HepG2 (cell line): Measurements from ENCODE around the gene PDGFB. TPM values are rescaled to one million over a fixed set of nuclear protein-coding genes. Genes with fewer than 3 reads are reported as not detected.

Source experiments
- AKAP8 ChIP-seq: sonication (generic); formaldehyde crosslinking; IDR thresholded peaks from 2 replicates; pipeline ENCODE4 v1.5.1; 2020; ENCODE audit warnings: mild to moderate bottlenecking, missing genetic modification reagents
- CBX5 ChIP-seq: sonication (generic); formaldehyde crosslinking; IDR thresholded peaks from 2 replicates; pipeline ENCODE4 v1.4.0; 2020; ENCODE audit warnings: missing genetic modification reagents, borderline replicate concordance
- ELF3 ChIP-seq: IDR thresholded peaks from 2 replicates; pipeline ENCODE4 v1.6.1; 2016; ENCODE audit warnings: missing genetic modification reagents, missing compliant biosample characterization
- GABPB1 ChIP-seq: IDR thresholded peaks from 2 replicates; pipeline ENCODE4 v1.6.1; 2016; ENCODE audit warnings: mild to moderate bottlenecking, missing genetic modification reagents, moderate library complexity, missing compliant biosample characterization
- HDAC2 ChIP-seq: sonication (generic); formaldehyde crosslinking; IDR thresholded peaks from 2 replicates; pipeline ENCODE4 v1.4.0; 2020; ENCODE audit warnings: missing genetic modification reagents
- HOXA3 ChIP-seq: sonication (generic); formaldehyde crosslinking; IDR thresholded peaks from 2 replicates; pipeline ENCODE4 v1.5.0; 2020; ENCODE audit warnings: missing genetic modification reagents
- LCORL ChIP-seq, 2 experiments: fragments of 450-650 bp in 1 of 2; sonication (generic) in 1 of 2; formaldehyde crosslinking in 1 of 2; IDR thresholded peaks; 2 replicates each; pipeline versions ENCODE4 v1.5.0 to v1.6.1; 2017 to 2020; ENCODE audit warnings: antibody characterized with exemption in 1 of 2, missing genetic modification reagents in 1 of 2
- MEIS2 ChIP-seq: sonication (generic); formaldehyde crosslinking; IDR thresholded peaks from 2 replicates; pipeline ENCODE4 v1.9.0; 2021; ENCODE audit warnings: mild to moderate bottlenecking, missing genetic modification reagents
- POLR2A ChIP-seq, 2 experiments: IDR thresholded peaks; 2 replicates each; pipeline ENCODE4 v1.6.1; 2011; ENCODE audit warnings: low read depth in 2 of 2, low read length in 2 of 2, mild to moderate bottlenecking in 1 of 2, moderate library complexity in 1 of 2; ENCODE audit not compliant: insufficient read depth in 1 of 2
- TEAD3 ChIP-seq: optimal IDR thresholded peaks from 2 replicates; pipeline ENCODE3; 2016; ENCODE audit warnings: borderline replicate concordance
- ZNF326 ChIP-seq: sonication (generic); formaldehyde crosslinking; IDR thresholded peaks from 2 replicates; pipeline ENCODE4 v1.4.0; 2020; ENCODE audit warnings: missing genetic modification reagents, borderline replicate concordance
- ZNF430 ChIP-seq: sonication (generic); formaldehyde crosslinking; IDR thresholded peaks from 2 replicates; pipeline ENCODE4 v1.9.0; 2021; ENCODE audit warnings: mild to moderate bottlenecking, missing genetic modification reagents
- ZNF614 ChIP-seq: IDR thresholded peaks from 2 replicates; pipeline ENCODE4 v1.6.1; 2018; ENCODE audit warnings: missing biosample characterization, missing genetic modification reagents, inconsistent platforms, borderline replicate concordance
- ZNF724P ChIP-seq: sonication (generic); formaldehyde crosslinking; IDR thresholded peaks from 2 replicates; pipeline ENCODE4 v1.8.0; 2022; ENCODE audit warnings: missing genetic modification reagents, borderline replicate concordance
- polyA plus RNA-seq, 8 experiments: library from polyadenylated mRNA; depleted of rRNA in 3 of 8; stranded (reverse) in 7 of 8; unstranded in 1 of 8; fragments of >200 nt; fragmentation: Illumina TruSeq in 4 of 8; extraction: Trizol in 4 of 8; gene quantifications; 2 replicates each; pipeline versions ENCODE4 v1.2.1 to v1.2.3, GENCODE V29; 2011 to 2016; ENCODE audit warnings: low read depth in 4 of 8, missing spikeins in 1 of 8, mixed read lengths in 1 of 8; ENCODE audit not compliant: insufficient read depth in 1 of 8
- total RNA-seq, 5 experiments: library from RNA; depleted of rRNA; stranded (reverse); fragments of >200 nt; fragmentation: Illumina TruSeq; extraction: Trizol; gene quantifications; 2 replicates each; pipeline ENCODE4 v1.2.3, GENCODE V29; 2016; ENCODE audit warnings: low read depth in 1 of 5
- TF ChIP-seq, protein P1 (sequence below): sonication (generic); formaldehyde crosslinking; IDR thresholded peaks from 2 replicates; pipeline ENCODE4 v1.5.0; 2020; ENCODE audit warnings: mild to moderate bottlenecking, missing genetic modification reagents, moderate library complexity
- TF ChIP-seq, protein P2 (sequence below): IDR thresholded peaks from 2 replicates; pipeline ENCODE4 v1.6.1; 2012; ENCODE audit warnings: inconsistent platforms
- TF ChIP-seq, protein P3 (sequence below): sonication (generic); formaldehyde crosslinking; IDR thresholded peaks from 2 replicates; pipeline ENCODE4 v1.4.0; 2020; ENCODE audit warnings: missing genetic modification reagents, low read depth, mild to moderate bottlenecking, borderline replicate concordance
- TF ChIP-seq, protein P4 (sequence below): sonication (generic); formaldehyde crosslinking; IDR thresholded peaks from 2 replicates; pipeline ENCODE4 v1.5.0; 2020; ENCODE audit warnings: missing genetic modification reagents
- TF ChIP-seq, protein P5 (sequence below): IDR thresholded peaks from 2 replicates; pipeline ENCODE4 v1.6.1; 2016; ENCODE audit warnings: missing genetic modification reagents, missing compliant biosample characterization

Gene PDGFB
- total and polyA plus RNA-seq, 2 of the 13 experiments (the other 11 are each of a cell fraction or from before 2014, with no cell fraction given): 1.4 to 10.1 TPM

DNA sequence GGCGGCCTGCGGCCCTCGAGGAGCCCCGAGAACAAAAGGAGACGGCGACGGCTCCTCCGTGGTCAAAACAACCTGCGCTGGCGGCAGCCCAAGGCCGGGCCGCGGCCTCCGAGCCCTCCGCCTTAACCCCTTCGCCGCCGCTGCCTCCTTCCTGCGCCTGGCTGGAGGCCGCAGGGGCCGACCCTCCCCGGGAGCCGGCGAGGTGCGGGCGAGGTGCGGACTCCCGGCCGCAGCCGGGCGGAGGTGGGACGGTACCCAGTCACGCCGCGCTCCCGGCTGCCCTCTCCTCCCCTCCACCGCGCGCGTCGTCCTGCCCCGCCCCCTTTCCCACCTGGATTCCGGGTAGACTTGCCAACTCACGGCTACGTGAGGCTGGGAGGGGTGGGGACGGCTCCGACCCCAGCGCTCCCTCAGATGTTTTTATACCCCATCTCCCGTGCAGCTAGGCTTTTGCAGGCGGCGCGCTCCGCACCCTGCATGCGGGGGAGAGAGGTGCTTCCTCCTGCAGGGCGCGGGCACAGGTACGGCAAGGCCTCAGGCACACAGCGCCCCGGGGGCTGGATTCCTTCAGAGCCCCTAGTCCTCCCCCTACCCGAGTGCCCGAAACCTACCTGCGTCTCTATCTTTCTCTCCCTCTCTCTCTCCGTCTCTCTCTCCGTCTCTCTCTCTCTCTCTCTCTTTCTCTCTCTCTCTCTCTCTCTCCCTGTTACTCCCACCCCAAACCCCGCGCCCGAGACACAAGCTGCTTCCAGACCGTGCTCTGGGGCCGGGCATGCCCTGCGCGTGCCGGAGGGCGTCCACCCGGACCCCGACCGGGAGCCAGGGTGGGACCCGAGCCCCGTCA is 2.0 kb downstream of the PDGFB start (continued):
- peak; percentile 9; the same call in 1 of the 2 replicates for TF ChIP-seq GABPB1 (CRISPR knock-in tag)
- TF ChIP-seq ZNF326: peak; percentile 10; the same call in 1 of the 2 replicates
- TF ChIP-seq AKAP8 (CRISPR knock-in tag): 0 out of 2 replicates have a peak, but pooled peaks have one; percentile 25
- TF ChIP-seq ZNF724P (CRISPR knock-in tag): 0 out of 2 replicates have a peak, but pooled peaks have one; percentile 37
- TF ChIP-seq HDAC2 (CRISPR knock-in tag): 0 out of 2 replicates have a peak, but pooled peaks have one; percentile 15
- no peak for TF ChIP-seq LCORL (IDR thresholded peaks at IDR 0.05)
- peak; percentile 46 for TF ChIP-seq LCORL (CRISPR knock-in tag; IDR thresholded peaks at IDR 0.05)
- TF ChIP-seq, protein P1, sequence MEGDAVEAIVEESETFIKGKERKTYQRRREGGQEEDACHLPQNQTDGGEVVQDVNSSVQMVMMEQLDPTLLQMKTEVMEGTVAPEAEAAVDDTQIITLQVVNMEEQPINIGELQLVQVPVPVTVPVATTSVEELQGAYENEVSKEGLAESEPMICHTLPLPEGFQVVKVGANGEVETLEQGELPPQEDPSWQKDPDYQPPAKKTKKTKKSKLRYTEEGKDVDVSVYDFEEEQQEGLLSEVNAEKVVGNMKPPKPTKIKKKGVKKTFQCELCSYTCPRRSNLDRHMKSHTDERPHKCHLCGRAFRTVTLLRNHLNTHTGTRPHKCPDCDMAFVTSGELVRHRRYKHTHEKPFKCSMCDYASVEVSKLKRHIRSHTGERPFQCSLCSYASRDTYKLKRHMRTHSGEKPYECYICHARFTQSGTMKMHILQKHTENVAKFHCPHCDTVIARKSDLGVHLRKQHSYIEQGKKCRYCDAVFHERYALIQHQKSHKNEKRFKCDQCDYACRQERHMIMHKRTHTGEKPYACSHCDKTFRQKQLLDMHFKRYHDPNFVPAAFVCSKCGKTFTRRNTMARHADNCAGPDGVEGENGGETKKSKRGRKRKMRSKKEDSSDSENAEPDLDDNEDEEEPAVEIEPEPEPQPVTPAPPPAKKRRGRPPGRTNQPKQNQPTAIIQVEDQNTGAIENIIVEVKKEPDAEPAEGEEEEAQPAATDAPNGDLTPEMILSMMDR (CRISPR knock-in tag): no peak
- TF ChIP-seq, protein P2, sequence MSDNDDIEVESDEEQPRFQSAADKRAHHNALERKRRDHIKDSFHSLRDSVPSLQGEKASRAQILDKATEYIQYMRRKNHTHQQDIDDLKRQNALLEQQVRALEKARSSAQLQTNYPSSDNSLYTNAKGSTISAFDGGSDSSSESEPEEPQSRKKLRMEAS: peak; percentile 63
- TF ChIP-seq, protein P3, sequence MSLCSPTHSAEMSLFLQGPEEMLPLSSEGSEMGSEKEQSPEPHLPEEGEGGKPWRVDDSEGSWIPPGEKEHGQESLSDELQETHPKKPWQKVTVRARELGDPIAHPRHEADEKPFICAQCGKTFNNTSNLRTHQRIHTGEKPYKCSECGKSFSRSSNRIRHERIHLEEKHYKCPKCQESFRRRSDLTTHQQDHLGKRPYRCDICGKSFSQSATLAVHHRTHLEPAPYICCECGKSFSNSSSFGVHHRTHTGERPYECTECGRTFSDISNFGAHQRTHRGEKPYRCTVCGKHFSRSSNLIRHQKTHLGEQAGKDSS: 0 out of 2 replicates have a peak, but pooled peaks have one; percentile 19
- TF ChIP-seq, protein P4, sequence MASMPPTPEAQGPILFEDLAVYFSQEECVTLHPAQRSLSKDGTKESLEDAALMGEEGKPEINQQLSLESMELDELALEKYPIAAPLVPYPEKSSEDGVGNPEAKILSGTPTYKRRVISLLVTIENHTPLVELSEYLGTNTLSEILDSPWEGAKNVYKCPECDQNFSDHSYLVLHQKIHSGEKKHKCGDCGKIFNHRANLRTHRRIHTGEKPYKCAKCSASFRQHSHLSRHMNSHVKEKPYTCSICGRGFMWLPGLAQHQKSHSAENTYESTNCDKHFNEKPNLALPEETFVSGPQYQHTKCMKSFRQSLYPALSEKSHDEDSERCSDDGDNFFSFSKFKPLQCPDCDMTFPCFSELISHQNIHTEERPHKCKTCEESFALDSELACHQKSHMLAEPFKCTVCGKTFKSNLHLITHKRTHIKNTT (CRISPR knock-in tag): no peak
- TF ChIP-seq TEAD3 (CRISPR knock-in tag): peak; percentile 77
- peak; percentile 67 to 87 for TF ChIP-seq POLR2A (IDR thresholded peaks at IDR 0.05; ENCODE audit: insufficient read depth in 1 of 2, low read depth in 2 of 2, low read length in 2 of 2)
- peak; percentile 31; the same call in 1 of the 2 replicates for TF ChIP-seq ZNF614 (CRISPR knock-in tag)
- no peak for TF ChIP-seq CBX5 (CRISPR knock-in tag)
- peak; percentile 25; the same call in 1 of the 2 replicates for TF ChIP-seq MEIS2 (CRISPR knock-in tag)
- peak; percentile 68; the same call in 1 of the 2 replicates for TF ChIP-seq ZNF430 (CRISPR knock-in tag)
- peak; percentile 36; the same call in 1 of the 2 replicates for TF ChIP-seq HOXA3 (CRISPR knock-in tag)
- TF ChIP-seq ELF3 (CRISPR knock-in tag): peak; percentile 51; the same call in 1 of the 2 replicates
- TF ChIP-seq, protein P5, sequence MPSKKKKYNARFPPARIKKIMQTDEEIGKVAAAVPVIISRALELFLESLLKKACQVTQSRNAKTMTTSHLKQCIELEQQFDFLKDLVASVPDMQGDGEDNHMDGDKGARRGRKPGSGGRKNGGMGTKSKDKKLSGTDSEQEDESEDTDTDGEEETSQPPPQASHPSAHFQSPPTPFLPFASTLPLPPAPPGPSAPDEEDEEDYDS (CRISPR knock-in tag): peak; percentile 88
- TF ChIP-seq, all 625 proteins: peak for 119
